Stimulated activated CD4-positive, alpha-beta T cell treated with anti-CD3 and anti-CD28 coated beads, Interleukin-1b, Interleukin-23, amount 100 ng/mL, for 48 hours (primary cell): Measurements from ENCODE around the gene SGK2.

Experiments
- DNase-seq: peaks from one replicate; pipeline ENCODE4 v3.0.0-alpha.2; 2020

SGK2 gene

DNA sequence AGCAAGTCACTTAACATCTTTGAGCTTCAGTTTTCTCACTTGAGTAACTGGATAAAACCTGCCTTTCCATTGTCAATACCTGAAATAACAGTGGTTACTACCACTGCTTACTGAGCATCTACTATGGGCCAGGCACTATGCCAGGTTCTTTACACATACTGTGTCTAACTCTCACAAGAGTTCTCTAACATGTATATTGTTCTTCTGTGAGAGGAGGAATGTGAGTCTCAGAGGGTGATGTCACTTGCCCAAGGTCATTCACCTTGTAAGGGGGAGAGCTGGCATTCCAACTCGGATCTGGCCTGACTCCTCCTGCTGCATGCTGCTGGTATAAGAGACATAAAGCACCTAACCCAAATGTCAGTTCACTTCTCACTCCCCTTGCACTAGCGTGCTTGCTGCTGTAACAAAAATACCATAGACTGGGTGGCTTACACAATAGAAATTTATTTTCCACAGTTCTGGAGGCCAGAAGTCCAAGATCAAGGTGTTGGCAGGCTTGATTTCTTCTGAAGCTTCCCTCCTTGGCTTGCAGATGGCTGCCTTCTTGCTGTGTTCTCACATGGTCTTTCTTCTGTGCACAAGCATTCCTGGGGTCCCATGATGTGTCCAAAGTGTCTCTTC is 21.9 kb upstream of the SGK2 start:
- no peak for DNase-seq

DNA sequence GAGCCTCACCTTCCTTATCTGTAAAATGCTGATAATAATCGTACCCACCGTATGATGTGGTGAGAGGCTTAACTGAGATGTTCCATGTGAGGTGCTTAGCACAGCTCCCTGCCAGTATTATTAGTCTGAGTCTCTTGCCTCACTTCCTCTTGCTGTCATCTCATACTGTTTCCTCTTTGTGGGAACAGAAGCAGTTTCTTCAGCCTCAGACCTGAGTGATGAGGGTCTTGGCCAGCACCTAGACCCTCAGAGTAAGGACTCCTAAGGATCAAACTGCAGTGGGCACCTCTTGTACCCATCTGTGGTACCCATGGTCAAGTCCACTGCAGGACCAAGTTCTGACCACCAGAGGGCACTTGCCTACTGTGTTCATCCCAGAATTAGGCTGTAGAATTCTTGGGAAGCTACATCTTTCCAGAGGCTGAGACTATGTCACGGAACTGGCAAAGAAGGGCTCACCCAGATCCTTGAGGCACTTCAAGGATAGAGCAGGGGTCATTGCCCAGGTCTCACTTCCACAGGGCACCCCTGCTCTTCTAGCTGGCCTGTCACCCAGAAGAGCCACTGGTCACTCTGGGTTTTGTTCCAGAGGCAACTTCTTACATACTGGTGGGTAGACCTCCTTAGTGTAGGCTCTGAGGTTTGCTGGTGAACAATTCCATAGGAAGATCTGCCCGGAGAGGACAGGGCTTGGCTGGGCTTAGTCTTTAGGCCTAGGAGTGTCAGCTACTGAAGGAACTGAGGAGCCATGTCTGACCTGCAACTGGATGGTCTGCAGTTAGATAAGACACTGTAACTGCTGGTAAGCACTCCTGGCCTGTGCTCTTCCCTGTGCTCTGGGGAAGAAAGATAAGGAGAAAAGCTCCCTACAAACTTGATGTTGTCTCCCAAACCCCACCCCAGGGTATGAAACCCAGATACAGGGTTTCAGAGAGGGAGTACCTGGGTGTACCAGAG is 20.6 kb upstream of the SGK2 start:
- no peak for DNase-seq

DNA sequence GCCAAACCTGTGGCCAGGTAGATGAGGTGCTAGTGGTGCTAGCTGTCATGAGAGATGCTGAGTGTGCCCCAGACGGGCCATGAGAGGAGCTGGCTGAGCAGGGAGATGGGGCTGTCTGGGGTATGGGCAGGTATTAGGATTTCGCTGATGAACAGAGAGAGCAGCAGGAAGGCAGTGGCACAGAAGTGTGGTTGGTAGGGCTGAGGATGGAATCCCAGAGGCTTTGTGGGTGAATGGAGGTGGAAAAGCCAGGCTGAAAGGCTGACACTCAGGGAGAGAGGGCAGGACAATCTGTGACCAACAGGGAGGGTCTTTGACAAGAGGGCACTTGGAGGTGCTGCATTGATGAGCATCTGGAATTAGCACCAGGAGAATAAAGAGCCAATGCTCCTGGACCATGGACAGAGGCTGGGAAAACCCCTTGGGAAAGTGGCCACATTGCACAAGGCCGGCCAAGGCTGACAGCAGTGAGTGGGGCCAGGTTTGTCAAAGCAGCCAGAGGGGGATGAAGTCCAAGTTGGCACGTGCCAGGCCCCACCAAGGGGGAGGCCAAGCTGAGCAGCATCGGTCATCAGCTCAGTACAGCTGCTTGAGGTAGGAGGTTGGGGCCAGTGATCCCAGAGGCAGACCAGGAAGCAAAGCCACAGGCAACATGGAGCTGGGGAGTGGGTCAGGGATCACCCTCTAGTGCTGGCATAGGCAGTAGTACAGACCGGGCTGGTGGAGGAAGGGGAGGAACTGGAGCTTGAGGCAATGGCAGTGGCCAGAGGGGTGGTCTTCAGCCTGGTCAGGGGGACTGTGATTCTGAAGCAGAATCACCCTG is 19.7 kb upstream of the SGK2 start:
- no peak for DNase-seq

DNA sequence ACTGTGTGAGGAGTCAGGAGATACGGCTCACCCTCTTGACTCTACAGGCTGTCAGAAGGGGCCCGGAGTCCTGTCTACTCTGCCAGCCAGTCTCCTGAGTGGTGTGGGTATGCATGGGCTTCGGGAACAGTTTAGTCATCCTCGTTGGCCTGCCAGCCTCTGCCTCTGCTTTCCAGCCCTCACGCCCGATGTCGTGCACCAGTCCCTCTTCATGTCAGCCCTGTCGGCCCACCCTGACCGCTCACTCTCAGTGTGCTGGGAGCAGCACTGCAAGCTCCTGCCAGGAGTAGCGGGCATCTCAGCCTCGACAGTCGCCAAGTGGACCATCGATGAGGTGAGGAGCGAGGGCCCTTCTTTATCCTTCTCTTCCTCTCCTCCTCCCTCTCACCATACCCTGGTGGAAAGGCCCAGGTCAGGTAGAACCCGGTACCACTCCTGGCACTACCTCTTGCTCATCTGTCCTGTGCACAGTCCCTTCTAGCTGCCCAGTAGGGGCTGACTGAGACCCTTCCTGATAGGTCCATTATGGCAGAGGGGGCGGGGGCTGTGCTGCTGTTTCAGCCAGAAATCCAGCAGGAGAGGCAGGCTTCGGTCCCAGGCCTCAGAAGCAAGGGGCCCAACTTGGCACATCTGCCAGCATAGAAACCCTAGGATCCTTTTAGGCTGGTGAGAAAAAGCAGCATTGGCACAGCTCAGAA is 18.7 kb upstream of the SGK2 start:
- DNase-seq = no peak

DNA sequence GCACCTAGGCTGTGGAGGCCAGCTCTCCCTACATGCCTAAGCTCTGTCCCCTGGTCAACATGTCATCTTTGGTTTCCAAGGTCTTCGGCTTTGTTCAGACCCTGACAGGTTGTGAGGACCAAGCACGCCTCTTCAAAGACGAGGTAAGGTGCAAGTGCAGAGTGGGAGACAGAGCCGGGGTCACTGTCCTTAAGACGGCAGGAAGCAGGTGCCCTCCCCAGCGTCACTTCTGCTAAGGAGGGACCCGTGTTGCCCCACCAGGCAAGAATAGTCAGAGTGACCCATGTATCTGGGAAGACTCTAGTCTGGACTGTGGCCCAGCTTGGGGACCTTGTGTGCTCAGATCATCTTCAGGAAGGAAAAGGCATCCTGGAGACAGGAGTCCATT is 18.2 kb upstream of the SGK2 start:
- DNase-seq = no peak

DNA sequence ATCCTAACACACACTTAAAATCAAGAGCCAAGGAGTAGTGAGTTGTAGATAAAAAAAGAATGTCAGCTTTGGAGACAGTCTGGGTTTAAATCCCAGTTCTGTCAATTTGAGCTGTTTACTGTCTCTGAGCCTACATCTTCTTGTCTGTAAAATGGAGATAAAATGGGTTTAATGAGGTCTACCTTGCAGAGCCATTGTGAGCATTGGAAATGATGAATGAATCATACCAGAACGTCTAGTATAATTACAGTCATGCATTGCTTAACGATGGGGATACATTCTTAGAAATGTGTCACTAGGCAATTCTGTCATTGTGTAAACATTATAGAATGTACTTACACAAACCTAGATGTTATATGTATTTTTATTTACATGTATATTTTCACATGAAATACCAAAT is 17.6 kb upstream of the SGK2 start:
- DNase-seq = no peak

DNA sequence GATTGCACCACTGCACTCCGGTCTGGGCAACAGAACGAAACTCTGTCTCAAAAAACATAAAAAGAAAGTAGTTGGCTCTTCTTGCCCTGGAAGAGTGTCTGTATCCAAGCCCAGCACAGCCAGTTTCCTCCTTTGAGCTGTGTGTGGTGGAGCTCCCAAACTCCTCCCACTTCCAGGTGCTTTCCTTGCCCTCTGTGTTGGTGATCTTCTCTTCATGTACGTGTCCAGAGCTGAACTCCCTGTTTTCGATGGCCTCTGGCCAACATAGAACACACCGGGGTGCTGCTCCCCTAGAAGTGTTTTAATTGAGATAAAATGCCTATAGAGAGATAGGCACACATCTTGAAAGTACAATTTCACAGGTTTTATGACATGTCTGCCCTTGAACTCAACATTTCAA is 16.7 kb upstream of the SGK2 start:
- DNase-seq = no peak

DNA sequence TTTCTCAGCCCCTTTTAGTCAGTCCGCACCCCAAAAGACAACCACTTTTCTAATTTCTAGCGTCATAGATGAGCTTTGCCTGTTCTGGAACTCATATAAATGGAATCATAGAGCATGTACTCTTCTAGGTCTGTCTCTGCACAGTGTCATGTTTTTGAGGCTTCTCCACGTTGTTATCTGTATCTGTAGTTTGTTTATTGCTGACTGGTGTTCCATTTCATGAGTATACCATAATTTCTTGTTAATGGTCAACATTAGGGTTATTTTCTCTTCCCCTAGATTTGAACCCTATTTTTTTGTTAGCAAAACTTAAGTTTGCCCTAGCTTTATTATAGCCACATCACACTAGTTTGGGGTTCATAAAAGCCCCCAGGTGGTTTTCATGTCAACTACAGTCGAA is 16.2 kb upstream of the SGK2 start:
- DNase-seq = no peak

DNA sequence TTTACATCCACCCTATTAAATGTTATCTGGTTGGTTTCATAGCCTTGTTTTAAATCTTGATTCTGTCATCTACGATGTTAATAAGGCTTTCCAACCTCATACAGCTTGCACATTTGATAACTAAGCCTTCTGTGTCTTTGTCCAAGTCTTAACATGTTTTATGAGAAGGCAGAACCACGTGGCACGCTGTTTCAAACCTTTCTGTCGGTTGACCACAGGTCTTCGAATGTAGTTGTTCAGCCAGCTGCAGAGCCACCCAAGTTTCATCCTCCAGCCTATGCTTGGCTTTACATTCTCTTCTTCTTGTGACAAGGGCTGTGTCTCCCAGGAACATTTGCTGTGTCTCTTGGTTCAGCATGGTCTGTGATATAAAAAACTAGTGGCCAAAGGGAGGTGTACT is 15.7 kb upstream of the SGK2 start:
- DNase-seq = no peak

DNA sequence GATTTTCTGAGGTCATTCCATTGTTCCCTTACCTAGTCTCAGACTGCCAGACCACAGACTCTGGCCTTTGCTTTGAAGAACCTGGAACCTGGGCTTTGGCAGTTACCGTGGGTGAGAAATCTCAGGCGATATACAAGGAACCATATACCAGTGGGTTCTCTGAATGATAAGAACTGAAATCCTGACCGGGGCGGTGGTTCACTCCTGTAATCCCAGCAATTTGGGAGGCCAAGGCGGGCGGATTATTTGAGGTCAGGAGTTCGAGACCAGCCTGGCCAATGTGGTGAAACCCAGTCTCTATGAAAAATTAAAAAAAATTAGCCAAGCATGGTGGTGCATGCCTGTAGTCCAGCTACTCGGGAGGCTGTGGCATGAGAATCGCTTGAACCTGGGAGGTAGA is 14.3 kb upstream of the SGK2 start:
- no peak for DNase-seq

DNA sequence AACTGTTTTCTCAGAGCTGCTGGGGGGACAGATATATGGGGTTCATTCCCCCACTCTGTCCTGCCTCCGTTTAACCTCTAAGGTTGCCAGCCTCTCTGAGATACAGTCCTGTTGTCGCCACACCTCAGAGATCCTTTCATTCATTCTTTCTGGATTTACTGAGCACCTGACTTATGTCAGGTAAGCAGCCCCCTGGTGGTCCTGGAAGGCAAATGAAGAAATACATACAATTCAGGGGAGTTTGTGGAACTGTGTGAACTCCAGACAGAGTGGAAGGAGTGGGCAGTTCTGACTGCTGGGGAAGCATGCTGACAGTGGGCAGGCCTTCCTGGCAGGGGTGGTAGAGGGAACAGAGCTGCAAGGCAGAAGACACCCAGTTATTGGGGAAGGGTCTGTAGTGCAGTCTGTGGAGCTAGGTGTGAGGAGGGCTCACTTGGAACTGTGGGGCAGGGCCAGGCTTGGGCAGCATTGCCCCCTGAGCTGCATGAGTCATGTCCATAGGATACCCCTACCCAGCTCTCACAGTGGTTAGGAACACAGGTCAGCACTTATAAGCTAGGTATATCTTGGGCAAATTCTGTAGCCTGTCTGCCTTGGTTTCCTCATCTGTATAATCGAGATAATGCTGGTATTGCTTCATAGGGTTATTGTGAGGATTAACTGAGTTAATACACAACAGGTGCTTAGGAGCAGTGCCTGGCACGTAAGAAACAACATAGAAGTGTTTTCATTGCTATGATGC is 12.8 kb upstream of the SGK2 start:
- no peak for DNase-seq

DNA sequence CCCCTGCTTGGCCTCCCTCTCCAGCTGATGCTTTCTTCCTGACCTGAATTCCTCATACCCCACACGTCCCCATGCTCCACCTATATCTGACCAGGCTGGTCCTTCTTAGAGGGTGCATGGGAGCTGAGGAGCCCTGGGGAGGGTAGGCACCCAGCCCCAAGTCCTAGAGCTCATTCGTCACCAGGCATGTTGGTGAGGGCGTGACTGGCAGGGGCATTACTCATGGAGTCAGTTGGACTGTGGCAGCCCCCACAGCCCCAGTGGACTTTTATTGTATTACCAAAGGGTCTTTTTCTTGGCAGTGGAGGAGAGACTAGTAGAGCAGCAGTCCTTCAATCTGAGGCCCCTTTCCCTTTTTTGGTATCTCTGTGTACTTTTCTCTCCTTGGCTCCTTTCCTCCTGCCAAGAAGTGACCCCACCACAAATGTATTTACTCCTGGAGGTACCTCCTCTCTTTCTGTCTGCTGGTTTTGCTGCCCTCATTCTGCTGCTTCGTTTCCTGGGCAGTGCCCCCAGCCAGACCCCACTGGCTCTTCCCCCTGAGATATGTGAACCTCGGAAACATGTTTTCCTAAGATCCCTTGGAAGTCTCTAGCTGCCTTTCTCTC is 10.4 kb upstream of the SGK2 start:
- no peak for DNase-seq

DNA sequence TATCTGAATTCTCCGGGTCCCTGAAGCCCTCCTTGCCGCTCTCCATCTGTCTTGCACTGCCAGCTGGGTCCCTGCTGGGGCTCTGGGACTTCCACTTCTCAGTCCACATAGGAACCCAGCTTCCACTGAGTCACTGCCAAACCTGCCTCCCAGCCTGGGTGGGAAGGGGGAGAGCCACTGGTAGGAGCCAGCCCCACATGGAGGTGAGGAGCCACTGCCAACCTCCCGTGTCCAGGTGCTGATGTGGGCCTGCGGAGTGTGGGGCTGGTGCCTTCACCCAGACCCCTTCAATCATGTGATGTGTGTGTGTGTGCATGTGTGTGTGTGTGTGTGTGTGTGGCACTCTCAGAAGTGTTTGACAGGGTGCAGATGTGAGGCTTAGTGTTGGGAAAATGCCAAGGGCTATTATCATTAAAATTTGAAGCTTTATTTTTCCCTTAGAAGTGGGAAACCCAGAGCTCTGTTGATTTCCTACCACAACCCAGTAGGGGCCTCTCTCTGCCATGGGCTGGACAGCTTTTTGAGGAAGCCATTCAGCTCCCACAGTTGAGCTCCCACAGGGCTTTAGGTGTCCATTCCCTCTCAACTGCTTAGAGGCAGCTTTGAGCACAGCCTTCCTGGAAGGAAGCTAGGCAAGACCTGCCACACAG is 9.3 kb upstream of the SGK2 start:
- DNase-seq = no peak

DNA sequence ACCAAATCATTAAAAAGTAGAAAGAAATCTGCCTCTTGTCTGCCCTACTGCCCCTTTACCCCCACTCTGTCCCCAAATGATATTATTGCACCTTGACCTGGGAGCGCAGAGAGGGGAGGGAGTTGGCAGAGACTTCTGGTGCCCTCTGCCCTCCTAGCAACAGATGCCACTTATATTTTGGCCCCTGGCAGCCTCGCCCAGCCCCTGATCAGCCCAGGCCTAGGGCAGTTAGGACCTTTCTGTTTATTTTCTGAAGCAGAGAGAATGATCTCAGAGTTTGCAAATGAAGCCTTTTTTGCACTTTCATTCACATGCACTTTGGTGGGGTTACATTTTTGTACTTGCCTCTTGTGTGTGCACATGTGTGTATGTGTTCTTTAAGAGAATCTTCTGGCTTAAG is 8.4 kb upstream of the SGK2 start:
- no peak for DNase-seq

DNA sequence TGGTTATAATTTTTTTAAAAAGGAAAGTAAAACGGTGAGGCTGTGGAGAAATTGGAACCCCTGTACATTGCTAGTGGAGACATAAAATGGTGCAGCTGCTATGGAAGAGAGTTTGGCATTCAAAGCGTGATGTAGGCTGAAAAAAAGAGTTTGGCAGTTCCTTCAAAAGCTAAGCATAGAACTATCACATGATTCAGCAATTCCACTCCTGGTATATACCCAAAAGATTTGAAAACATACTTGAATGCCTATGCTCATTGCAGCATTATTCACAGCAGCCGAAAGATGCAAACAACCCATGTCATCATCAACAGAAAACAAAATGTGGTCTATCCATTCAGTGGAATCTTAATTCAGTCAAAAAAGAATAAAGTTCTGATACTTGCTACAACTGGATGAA is 4.5 kb upstream of the SGK2 start:
- no peak for DNase-seq

DNA sequence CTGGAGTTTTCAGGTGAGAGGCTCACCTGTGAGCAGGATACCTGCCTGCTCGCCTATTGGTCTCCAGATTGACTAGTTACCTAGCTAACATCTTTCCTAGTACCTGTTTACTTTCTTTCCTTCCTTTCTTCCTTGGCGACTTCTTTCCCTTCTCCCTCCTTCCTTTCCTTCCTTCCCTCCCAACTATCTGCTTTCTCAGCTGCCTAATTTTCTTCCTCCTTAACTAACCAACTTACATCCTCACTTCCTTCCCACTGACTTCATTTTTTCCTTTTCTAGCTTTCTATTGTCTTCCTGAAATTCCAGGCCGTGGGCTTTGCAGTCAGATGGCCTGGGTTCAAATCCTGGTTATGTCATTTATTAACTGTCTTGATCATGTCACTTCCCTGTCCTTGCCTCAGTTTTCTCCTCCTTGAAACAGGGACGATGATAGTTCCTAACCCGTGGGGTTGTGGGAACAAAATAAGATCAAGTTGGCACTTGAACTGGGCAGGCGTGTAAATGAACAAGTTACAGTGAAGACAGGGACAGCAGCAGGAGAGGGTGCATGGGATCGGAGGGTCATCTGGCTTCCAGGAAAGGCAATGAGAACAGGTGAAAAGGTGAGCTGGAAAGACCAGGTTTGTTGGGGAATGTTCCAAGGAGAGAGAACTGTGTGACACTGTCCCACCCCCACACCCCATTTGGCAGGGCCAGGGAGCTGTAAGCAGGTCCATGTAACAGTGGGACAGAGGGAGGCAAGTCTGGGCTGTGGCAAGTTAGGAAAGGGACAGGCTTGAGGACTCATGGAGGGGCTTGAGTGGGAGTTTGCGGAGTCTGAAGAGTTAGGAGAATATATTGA is 540 bp downstream of the SGK2 start:
- no peak for DNase-seq

DNA sequence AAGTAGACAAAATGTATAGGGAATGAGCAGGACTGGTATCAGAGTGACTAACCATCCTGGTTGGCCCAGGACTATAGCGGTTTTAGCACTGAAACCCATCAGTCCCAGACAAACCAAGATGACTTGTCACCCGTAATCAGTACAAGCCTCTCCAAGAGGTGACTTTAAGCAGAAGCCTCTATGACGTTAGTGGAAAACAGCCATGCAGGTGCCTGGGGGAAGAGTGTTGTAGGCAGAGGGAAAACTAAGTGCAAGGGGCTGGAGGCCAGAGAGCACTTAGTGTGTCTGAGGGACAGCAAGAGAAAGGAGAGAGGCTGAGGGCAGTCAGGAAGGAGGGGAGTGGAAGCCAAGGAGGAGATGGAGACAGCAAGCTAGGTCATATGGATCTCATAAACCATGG is 2.1 kb downstream of the SGK2 start:
- no peak for DNase-seq

DNA sequence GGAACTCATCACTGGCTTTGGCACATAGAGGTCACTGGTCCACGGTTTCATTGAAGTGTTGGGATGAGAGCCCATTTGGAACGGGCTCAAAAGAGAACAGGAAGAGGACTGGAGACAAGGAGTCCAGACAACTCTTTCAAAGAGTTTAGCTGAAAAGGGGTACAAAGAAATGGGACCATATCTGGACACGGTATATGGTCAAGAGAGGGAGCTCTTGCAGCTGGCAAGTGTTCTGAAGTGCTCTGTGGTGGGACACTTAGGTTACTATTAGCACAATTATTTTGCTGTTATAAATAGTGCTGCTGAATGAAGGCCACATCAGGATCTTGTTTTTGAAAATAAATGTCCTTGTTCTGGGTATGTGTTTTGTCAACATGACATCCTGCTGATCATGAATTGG is 4.6 kb downstream of the SGK2 start:
- no peak for DNase-seq

DNA sequence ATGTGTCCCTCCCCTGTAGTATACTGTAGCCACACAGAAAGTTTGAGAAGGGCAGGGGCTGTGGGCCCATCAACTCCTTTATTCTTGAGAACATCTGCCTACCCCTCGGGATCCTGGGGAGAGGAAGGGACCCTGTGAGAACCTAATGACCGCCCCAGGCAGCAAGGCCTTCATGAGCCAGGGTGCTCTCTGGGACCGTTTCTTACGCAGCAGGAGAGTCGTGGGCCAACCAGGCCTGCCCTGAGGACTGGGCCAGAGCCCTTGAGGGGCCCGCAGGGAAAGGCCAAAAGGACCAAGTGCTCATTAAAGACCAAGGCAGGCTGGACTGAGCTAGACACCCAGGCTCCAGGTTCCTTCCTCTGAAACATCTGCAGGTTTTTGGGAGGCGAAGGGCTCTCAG is 5.2 kb downstream of the SGK2 start:
- DNase-seq = no peak

DNA sequence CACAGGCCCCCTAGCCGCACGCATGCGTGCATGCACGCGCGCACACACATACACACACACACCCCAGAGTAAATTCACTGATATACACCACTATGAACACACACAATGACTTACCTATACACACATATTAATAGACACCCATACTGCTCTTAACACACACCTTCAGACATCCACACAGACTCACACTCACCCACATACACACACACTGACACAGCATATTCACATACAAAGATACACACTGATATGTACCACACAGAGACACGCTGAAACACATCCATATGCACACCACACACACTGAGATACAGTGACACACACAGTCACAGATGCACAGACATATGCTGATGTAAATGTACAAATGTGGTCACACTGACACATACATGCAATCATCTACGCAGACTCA is 5.6 kb downstream of the SGK2 start:
- DNase-seq = no peak
